Mesothelial cell of epicardium (in vitro differentiated cells): ENCODE results near the gene ABTB1. TPM values are rescaled to one million over a fixed set of nuclear protein-coding genes. Genes with fewer than 3 reads are reported as not detected.
A peak's percentile ranks its signal among the peaks of the same experiment; 100 is the strongest.

Source experiments
- DNase-seq, 2 experiments: peaks; one replicate each; pipeline ENCODE4 v3.0.0; 2021; ENCODE audit warnings: low spot score in 2 of 2; ENCODE audit not compliant: unreplicated experiment in 2 of 2
- H3K27ac Mint-ChIP-seq: 2 replicates; pipeline ENCODE4 v1.8.0; 2021; ENCODE audit warnings: mixed read lengths
- H3K27me3 Mint-ChIP-seq: 2 replicates; pipeline ENCODE4 v1.8.0; 2021; ENCODE audit warnings: low read depth, mixed read lengths
- H3K36me3 Mint-ChIP-seq: 2 replicates; pipeline ENCODE4 v1.8.0; 2021; ENCODE audit warnings: mixed read lengths
- H3K4me1 Mint-ChIP-seq: 2 replicates; pipeline ENCODE4 v1.8.0; 2021; ENCODE audit warnings: mixed read lengths
- H3K4me3 Mint-ChIP-seq: 2 replicates; pipeline ENCODE4 v1.8.0; 2021; ENCODE audit warnings: mild to moderate bottlenecking, moderate library complexity, mixed read lengths
- H3K9me3 Mint-ChIP-seq: 2 replicates; pipeline ENCODE4 v1.8.0; 2021; ENCODE audit warnings: mixed read lengths
- CTCF ChIP-seq: fragments of 200-600 bp; sonication (generic); IDR thresholded peaks from one replicate; pipeline ENCODE4 v1.5.0; 2021; ENCODE audit warnings: antibody characterized with exemption; ENCODE audit not compliant: unreplicated experiment
- total RNA-seq: library from RNA; stranded (reverse); gene quantifications from 3 replicates; pipeline ENCODE4 v1.2.1, GENCODE V29; 2021

The ABTB1 gene
- total RNA-seq, 1 donor from 2014 or later: 15.9 TPM

GRCh38 chr3:127637971-127638370 lies 34.8 kb upstream of the ABTB1 start:
- DNase-seq: no peak
- no peak for TF ChIP-seq CTCF
- no peak overlapping the region for H3K27ac Mint-ChIP-seq
- no peaks in the 10 kb centered on the region for H3K36me3 Mint-ChIP-seq
- peaks cover 8% of the 10 kb centered on the region for H3K27me3 Mint-ChIP-seq
- no peaks in the 10 kb centered on the region for H3K9me3 Mint-ChIP-seq
- H3K4me3 Mint-ChIP-seq: no peak overlapping the region
- H3K4me1 Mint-ChIP-seq: peaks cover 6% of the 10 kb centered on the region

- Mint-ChIP-seq H3K36me3 (peaks cover under 1% of the 10 kb centered on the region), H3K27ac (peak overlapping the region; percentile 41), H3K4me3 (no peak overlapping the region), H3K9me3 (no peaks in the 10 kb centered on the region), H3K4me1 (peaks cover 6% of the 10 kb centered on the region), H3K27me3 (peaks cover 4% of the 10 kb centered on the region)
- DNase-seq: no peak
- TF ChIP-seq CTCF: no peak
Measured at GRCh38 chr3:127639173-127640041, 33.3 kb upstream of the ABTB1 start.

- peaks cover 1% of the 10 kb centered on the region for H3K27me3 Mint-ChIP-seq
- H3K4me1 Mint-ChIP-seq: peaks cover 6% of the 10 kb centered on the region
- H3K4me3 Mint-ChIP-seq: no peak overlapping the region
- no peaks in the 10 kb centered on the region for H3K9me3 Mint-ChIP-seq
- TF ChIP-seq CTCF: no peak
- H3K36me3 Mint-ChIP-seq: peaks cover 2% of the 10 kb centered on the region
- no peak for DNase-seq
- H3K27ac Mint-ChIP-seq: no peak overlapping the region
Measured at GRCh38 chr3:127640042-127640355, 32.8 kb upstream of the ABTB1 start.

GRCh38 chr3:127644641-127645370 lies 27.9 kb upstream of the ABTB1 start:
- H3K27me3 Mint-ChIP-seq: no peaks in the 10 kb centered on the region

GRCh38 chr3:127645371-127646015 lies 27.3 kb upstream of the ABTB1 start:
- DNase-seq: no peak
- Mint-ChIP-seq H3K36me3 (peaks cover 2% of the 10 kb centered on the region), H3K4me3 (no peak overlapping the region), H3K27ac (no peak overlapping the region), H3K9me3 (no peaks in the 10 kb centered on the region), H3K27me3 (no peaks in the 10 kb centered on the region), H3K4me1 (peaks cover 11% of the 10 kb centered on the region)
- no peak for TF ChIP-seq CTCF

More at GRCh38 chr3:127644641-127645370, 27.9 kb upstream of the ABTB1 start:
- TF ChIP-seq CTCF: no peak
- Mint-ChIP-seq H3K4me1 (peaks cover 11% of the 10 kb centered on the region), H3K27ac (no peak overlapping the region), H3K36me3 (peaks cover 2% of the 10 kb centered on the region), H3K9me3 (no peaks in the 10 kb centered on the region), H3K4me3 (no peak overlapping the region)
- DNase-seq: no peak
